Measurements from ENCODE around the gene SLC23A1. TPM values are rescaled to one million over a fixed set of nuclear protein-coding genes. Genes with fewer than 3 reads are reported as not detected.
A peak's percentile ranks its signal among the peaks of the same experiment; 100 is the strongest.

SLC23A1 gene
- total and polyA plus RNA-seq, 2 of the 13 experiments (the other 11 are each of a cell fraction or from before 2014, with no cell fraction given): 6.0 to 6.6 TPM

GRCh38 chr5:139388198-139388821 lies 5.2 kb upstream of the SLC23A1 start (continued):
- 0 out of 2 replicates have a peak, but pooled peaks have one; percentile 53 for TF ChIP-seq POGZ (CRISPR knock-in tag; IDR thresholded peaks at IDR 0.05)
- TF ChIP-seq MAF1 (CRISPR knock-in tag; IDR thresholded peaks at IDR 0.05; ENCODE audit: borderline replicate concordance): no peak
- peak; percentile 54; the same call in 1 of the 2 replicates for TF ChIP-seq POLR2G (IDR thresholded peaks at IDR 0.05; ENCODE audit: low read depth, low read length)
- peak; percentile 81 for TF ChIP-seq PRDM15 (CRISPR knock-in tag; IDR thresholded peaks at IDR 0.05)
- peak; percentile 99 for TF ChIP-seq ESRRA (CRISPR knock-in tag; IDR thresholded peaks at IDR 0.05; ENCODE audit: low read depth)
- TF ChIP-seq ZNF362 (CRISPR knock-in tag; IDR thresholded peaks at IDR 0.05; ENCODE audit: borderline replicate concordance): 0 out of 2 replicates have a peak, but pooled peaks have one; percentile 12
- peak; percentile 59; the same call in 1 of the 2 replicates for TF ChIP-seq SSRP1 (CRISPR knock-in tag; IDR thresholded peaks at IDR 0.05)
- peak; percentile 86; the same call in 1 of the 2 replicates for TF ChIP-seq SP5 (CRISPR knock-in tag; IDR thresholded peaks at IDR 0.05; ENCODE audit: borderline replicate concordance, low read depth)
- TF ChIP-seq HNF1B (CRISPR knock-in tag; IDR thresholded peaks at IDR 0.05): peak; percentile 45; the same call in 1 of the 2 replicates
- peak; percentile 16; the same call in 1 of the 2 replicates for TF ChIP-seq DPF2 (CRISPR knock-in tag; IDR thresholded peaks at IDR 0.05; ENCODE audit: borderline replicate concordance, low read depth)
- TF ChIP-seq TFE3 (CRISPR knock-in tag; IDR thresholded peaks at IDR 0.05): no peak
- peak; percentile 48; the same call in 1 of the 2 replicates for TF ChIP-seq HNF4G (IDR thresholded peaks at IDR 0.05; ENCODE audit: borderline replicate concordance, low read depth, low read length)
- TF ChIP-seq HNF4G (CRISPR knock-in tag; IDR thresholded peaks at IDR 0.05; ENCODE audit: borderline replicate concordance, low read depth): peak; percentile 76; the same call in 1 of the 2 replicates
- no peak for TF ChIP-seq GLMP (CRISPR knock-in tag; IDR thresholded peaks at IDR 0.05; ENCODE audit: borderline replicate concordance)
- peak; percentile 71; the same call in 1 of the 2 replicates for TF ChIP-seq SALL1 (CRISPR knock-in tag; IDR thresholded peaks at IDR 0.05)
- TF ChIP-seq TFAP4 (IDR thresholded peaks at IDR 0.05; ENCODE audit: borderline replicate concordance, low read depth): peak; percentile 43; the same call in 1 of the 2 replicates
- peak; percentile 59; the same call in 1 of the 2 replicates for TF ChIP-seq ZNF580 (CRISPR knock-in tag; IDR thresholded peaks at IDR 0.05; ENCODE audit: borderline replicate concordance, low read depth)
- peak; percentile 20; the same call in 1 of the 2 replicates for TF ChIP-seq KDM4B (CRISPR knock-in tag; IDR thresholded peaks at IDR 0.05)

Measured in HepG2 (cell line).